Testis (tissue), 3 donors: ENCODE data around the gene IL1F10. TPM values are rescaled to one million over a fixed set of nuclear protein-coding genes. Genes with fewer than 3 reads are reported as not detected.

ENCODE experiments used
- DNase-seq: peaks from one replicate; pipeline ENCODE4 v3.0.0-alpha.2; 2019
- H3K27ac ChIP-seq, 2 donors: fragments of 200-600 bp; sonication (generic); one replicate each; pipeline ENCODE4 v1.5.1; 2019
- H3K27me3 ChIP-seq: fragments of 200-600 bp; sonication (generic); one replicate; pipeline ENCODE4 v1.5.1; 2019
- H3K36me3 ChIP-seq: fragments of 200-600 bp; sonication (generic); one replicate; pipeline ENCODE4 v1.5.1; 2017; ENCODE audit warnings: low read depth; ENCODE audit errors: missing control alignments
- H3K4me1 ChIP-seq: fragments of 200-600 bp; sonication (generic); one replicate; pipeline ENCODE4 v1.5.1; 2019
- H3K4me3 ChIP-seq, 2 donors: fragments of 200-600 bp; sonication (generic); one replicate each; pipeline ENCODE4 v1.5.1; 2017 to 2019
- H3K9me3 ChIP-seq: fragments of 200-600 bp; sonication (generic); one replicate; pipeline ENCODE4 v1.5.1; 2017
- CTCF ChIP-seq, 3 experiments: fragments of 450-650 bp in 2 of 3; fragments of 200-600 bp in 1 of 3; sonication (generic) in 1 of 3; IDR thresholded peaks; one replicate each; pipeline ENCODE4 v1.5.1; 2016 to 2019; ENCODE audit warnings: antibody characterized with exemption in 3 of 3, mild to moderate bottlenecking in 2 of 3, moderate library complexity in 1 of 3
- POLR2A ChIP-seq: fragments of 450-650 bp; IDR thresholded peaks from one replicate; pipeline ENCODE4 v1.6.1; 2017; ENCODE audit warnings: antibody characterized with exemption, mild to moderate bottlenecking, moderate library complexity
- WGBS, 2 donors: methylation state at CpG; one replicate each; pipeline ENCODE4 v1.1.5; 2018; 5-methylcytosine and 5-hydroxymethylcytosine counted together
- intact Hi-C: fragments of 100-400 bp; cut with DNase I; formaldehyde crosslinking; loops from one replicate; pipeline ENCODE4 v1.15.1; 2023; ENCODE audit warnings: low total_unique reads
- polyA plus RNA-seq: library from polyadenylated mRNA; stranded (reverse); fragments of 350-450 nt; fragmentation: Illumina TruSeq; extraction: RNeasy Lipid Tissue Mini Kit (QIAGEN cat#74804); gene quantifications from one replicate; pipeline ENCODE4 v1.2.3, GENCODE V29; 2014; ENCODE audit warnings: low read depth, low replicate concordance; ENCODE audit not compliant: insufficient read depth
- small RNA-seq, 2 donors: library from RNA; depleted of rRNA; stranded (forward); fragments of <200 nt; gene quantifications; one replicate each; pipeline ENCODE3, GENCODE V24; 2016
- total RNA-seq, 2 donors: library from RNA; depleted of rRNA; stranded (reverse); fragments of >200 nt; gene quantifications; one replicate each; pipeline ENCODE4 v1.2.3, GENCODE V29; 2016

The IL1F10 gene
- total and polyA plus RNA-seq, 3 donors from 2014 or later, result 0.68 TPM; not detected in 2

GRCh38 chr2:113123726-113124125 is 56.0 kb downstream of the IL1F10 start:
- TF ChIP-seq CTCF (IDR thresholded peaks at IDR 0.05) (no peak), POLR2A (no peak)
- no peaks in the 10 kb centered on the region for H3K27me3 ChIP-seq
- H3K4me1 ChIP-seq, result no peaks in the 10 kb centered on the region
- no peaks in the 10 kb centered on the region for H3K36me3 ChIP-seq
- H3K4me3 ChIP-seq, result no peak overlapping the region
- no peak for DNase-seq
- intact Hi-C loops, result no loop called here
- no peaks in the 10 kb centered on the region for H3K9me3 ChIP-seq
- H3K27ac ChIP-seq, result no peak overlapping the region
- WGBS, 2 donors, result 82 to 86% methylated on average over 3 of the region's 3 CpGs

DNA sequence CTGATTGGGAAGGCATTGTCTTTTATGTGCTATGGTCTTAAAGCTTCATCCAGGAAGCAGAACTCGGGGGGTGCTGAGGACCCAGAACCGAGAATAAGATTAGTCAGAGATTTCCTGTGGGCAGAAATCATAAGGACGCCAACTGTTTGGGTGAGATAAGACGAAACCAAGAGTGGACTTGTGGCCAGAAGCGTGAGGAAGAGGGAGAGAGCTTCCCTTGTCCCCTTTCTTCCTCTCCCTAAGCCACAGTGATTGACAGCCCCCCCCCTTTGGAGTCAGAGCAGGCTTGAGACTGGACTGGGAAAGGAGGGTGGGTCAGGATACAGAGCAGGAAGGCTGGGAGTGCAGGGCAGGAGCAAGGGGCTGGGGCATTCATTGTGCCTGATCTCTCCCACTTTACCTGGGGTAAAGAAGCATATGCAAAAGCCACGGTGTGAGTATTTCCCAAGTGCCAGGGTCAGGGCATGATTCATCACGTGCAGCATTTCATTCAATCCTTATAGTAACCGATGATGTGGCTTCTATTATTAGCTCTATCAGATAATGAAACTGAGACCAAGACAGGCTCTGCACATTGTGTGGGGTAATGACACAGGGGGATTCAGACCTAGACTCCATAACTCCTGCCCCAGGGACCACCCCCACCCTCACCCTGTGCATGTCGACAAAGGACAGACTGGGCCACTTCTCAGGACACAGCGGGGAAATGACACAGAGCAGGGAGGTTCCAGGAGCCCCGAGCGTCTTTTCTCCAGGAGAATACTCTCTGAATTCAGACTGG is 56.6 kb downstream of the IL1F10 start:
- Histone ChIP-seq H3K27me3 (no peaks in the 10 kb centered on the region), H3K4me3 (no peak overlapping the region), H3K9me3 (no peaks in the 10 kb centered on the region), H3K27ac (no peak overlapping the region), H3K36me3 (no peaks in the 10 kb centered on the region), H3K4me1 (no peaks in the 10 kb centered on the region)
- TF ChIP-seq CTCF (IDR thresholded peaks at IDR 0.05), result no peak
- TF ChIP-seq POLR2A, result no peak
- intact Hi-C loops, result no loop called here
- whole genome bisulfite sequencing, 2 donors, result 61 to 75% methylated on average over 12 of the region's 12 CpGs
- DNase-seq, result no peak

Small RNA genes lying within 50 kb of the gene (small RNA-seq; reads per million reads assigned to genes)
- 0 reads per million in 2 donors for gene RNU6-1180P

Other genes starting within 250 kb of the IL1F10 start
- gene IL1B, start 231.2 kb upstream of the IL1F10 start, total RNA-seq, result under 1 TPM; 0.62 to 0.63 TPM
- 1.8 TPM for gene IL1B, start 231.2 kb upstream of the IL1F10 start, polyA plus RNA-seq
- gene IL37, start 156.8 kb upstream of the IL1F10 start, total RNA-seq, result 1 to 10 TPM; 1.3 to 1.5 TPM
- gene IL37, start 156.8 kb upstream of the IL1F10 start, polyA plus RNA-seq, result not detected
- under 1 TPM in 1 of 2 donors, not detected in 1; 0.68 TPM for gene IL36G, start 90.0 kb upstream of the IL1F10 start, total RNA-seq
- not detected for gene IL36G, start 90.0 kb upstream of the IL1F10 start, polyA plus RNA-seq
- not detected for gene IL36A, start 62.5 kb upstream of the IL1F10 start, total RNA-seq
- gene IL36A, start 62.5 kb upstream of the IL1F10 start, polyA plus RNA-seq, result not detected
- not detected for gene IL36B, start 15.1 kb upstream of the IL1F10 start, total RNA-seq
- not detected for gene IL36B, start 15.1 kb upstream of the IL1F10 start, polyA plus RNA-seq
- gene IL36RN, start 8.8 kb upstream of the IL1F10 start, total RNA-seq, result not detected
- not detected for gene IL36RN, start 8.8 kb upstream of the IL1F10 start, polyA plus RNA-seq
- 1 to 10 TPM; 3.2 to 5.6 TPM for gene IL1RN, start 59.6 kb downstream of the IL1F10 start, total RNA-seq
- 18.4 TPM for gene IL1RN, start 59.6 kb downstream of the IL1F10 start, polyA plus RNA-seq
- 10 to 100 TPM; 18.7 to 35.9 TPM for gene PSD4, start 106.0 kb downstream of the IL1F10 start, total RNA-seq
- 22.8 TPM for gene PSD4, start 106.0 kb downstream of the IL1F10 start, polyA plus RNA-seq
- gene PAX8, start 211.0 kb downstream of the IL1F10 start, total RNA-seq, result 1 to 10 TPM; 4.7 to 5.4 TPM
- gene PAX8, start 211.0 kb downstream of the IL1F10 start, polyA plus RNA-seq, result 22.3 TPM